Measurements from ENCODE around the gene PGR.

The PGR gene

GRCh38 chr11:101129203-101129943 is at the start of gene PGR:
PGR (minus strand) TSS chr11:101129813; CDS start chr11:101129070, 743 bp downstream.
- no peak for DNase-seq

GRCh38 chr11:101176381-101176780 is 46.8 kb upstream of the PGR start:
- no peak for DNase-seq

- DNase-seq = no peak
Measured at GRCh38 chr11:101169944-101170343, 40.3 kb upstream of the PGR start.

- DNase-seq = no peak
Measured at GRCh38 chr11:101166038-101166437, 36.4 kb upstream of the PGR start.

GRCh38 chr11:101158119-101158518 is 28.5 kb upstream of the PGR start:
- no peak for DNase-seq

GRCh38 chr11:101138245-101138930 is 8.8 kb upstream of the PGR start:
- no peak for DNase-seq

GRCh38 chr11:101133190-101133589 is 3.6 kb upstream of the PGR start:
- DNase-seq = no peak

- DNase-seq = no peak
Measured at GRCh38 chr11:101128571-101129202, 926 bp downstream of the PGR start.

GRCh38 chr11:101127699-101128570 is 1.7 kb downstream of the PGR start:
- no peak for DNase-seq

- DNase-seq = no peak
Measured at GRCh38 chr11:101127197-101127698, 2.4 kb downstream of the PGR start.

GRCh38 chr11:101126551-101127196 is 2.9 kb downstream of the PGR start:
- no peak for DNase-seq

- no peak for DNase-seq
Measured at GRCh38 chr11:101115671-101116160, 13.9 kb downstream of the PGR start.

GRCh38 chr11:101113540-101113939 is 16.1 kb downstream of the PGR start:
- no peak for DNase-seq

- no peak for DNase-seq
Measured at GRCh38 chr11:101104716-101105115, 24.9 kb downstream of the PGR start.

- DNase-seq = no peak
Measured at GRCh38 chr11:101103433-101103832, 26.2 kb downstream of the PGR start.

GRCh38 chr11:101100601-101101000 is 29.0 kb downstream of the PGR start:
- DNase-seq = no peak

GRCh38 chr11:101096036-101096704 is 33.4 kb downstream of the PGR start:
- no peak for DNase-seq

GRCh38 chr11:101091781-101092180 is 37.8 kb downstream of the PGR start:
- DNase-seq = no peak

- DNase-seq = no peak
Measured at GRCh38 chr11:101090679-101091270, 38.8 kb downstream of the PGR start.

GRCh38 chr11:101083335-101083734 is 46.3 kb downstream of the PGR start:
- DNase-seq = no peak

- no peak for DNase-seq
Measured at GRCh38 chr11:101082813-101083212, 46.8 kb downstream of the PGR start.

Measured in GDM1 (cell line).